GM13977 (cell line): ENCODE results near the gene ITGA11.

Experiments
- DNase-seq: peaks from one replicate; pipeline ENCODE4 v3.0.0; 2012; ENCODE audit warnings: low spot score
- CTCF ChIP-seq: IDR thresholded peaks from 2 replicates; pipeline ENCODE4 v1.5.1; 2012; ENCODE audit warnings: mild to moderate bottlenecking, control low read depth; ENCODE audit not compliant: insufficient read depth; ENCODE audit errors: extremely low read depth, missing control alignments
- in situ Hi-C: fragments of 300-500 bp; cut with MboI; formaldehyde crosslinking; loops from one replicate; pipeline ENCODE4 v1.12.0; 2022; ENCODE audit warnings: low sequenced_read_pairs, low pct_unique_long_range_greater_than_20kb, mixed read lengths, inconsistent platforms; ENCODE audit not compliant: unreplicated experiment

The ITGA11 gene

GRCh38 chr15:68326711-68327354, 105.1 kb downstream of the ITGA11 start:
- in situ Hi-C loops: no loop called here
- TF ChIP-seq CTCF: no peak
- no peak for DNase-seq

GRCh38 chr15:68325726-68326125, 106.2 kb downstream of the ITGA11 start:
- in situ Hi-C loops: no loop called here
- DNase-seq: no peak
- TF ChIP-seq CTCF: no peak

GRCh38 chr15:68322796-68323195, 109.2 kb downstream of the ITGA11 start:
- no peak for DNase-seq
- TF ChIP-seq CTCF: no peak
- in situ Hi-C loops: loop anchor here (25.0 kb wide), 1 partner anchor 340 kb away; no protein-coding TSS in a partner anchor

- no peak for TF ChIP-seq CTCF
- no peak for DNase-seq
- in situ Hi-C loops: loop anchor here (25.0 kb wide), 1 partner anchor 341 kb away; no protein-coding TSS in a partner anchor
These were observed 110.7 kb downstream of the ITGA11 start for GRCh38 chr15:68321229-68321628.

GRCh38 chr15:68319997-68320396, 112.0 kb downstream of the ITGA11 start:
- no peak for TF ChIP-seq CTCF
- in situ Hi-C loops: loop anchor here (25.0 kb wide), 1 partner anchor 342 kb away; no protein-coding TSS in a partner anchor
- no peak for DNase-seq

GRCh38 chr15:68318931-68319909, 112.7 kb downstream of the ITGA11 start:
- no peak for DNase-seq
- no peak for TF ChIP-seq CTCF
- in situ Hi-C loops: loop anchor here (25.0 kb wide), 1 partner anchor 343 kb away; no protein-coding TSS in a partner anchor
